ENCODE data around the gene C2orf15. TPM values are rescaled to one million over a fixed set of nuclear protein-coding genes. Genes with fewer than 3 reads are reported as not detected.
A peak's percentile ranks its signal among the peaks of the same experiment; 100 is the strongest.

The C2orf15 gene
- total and polyA plus RNA-seq, 3 experiments from 2014 or later, result 0.86 to 4.7 (median 0.92) TPM

DNA sequence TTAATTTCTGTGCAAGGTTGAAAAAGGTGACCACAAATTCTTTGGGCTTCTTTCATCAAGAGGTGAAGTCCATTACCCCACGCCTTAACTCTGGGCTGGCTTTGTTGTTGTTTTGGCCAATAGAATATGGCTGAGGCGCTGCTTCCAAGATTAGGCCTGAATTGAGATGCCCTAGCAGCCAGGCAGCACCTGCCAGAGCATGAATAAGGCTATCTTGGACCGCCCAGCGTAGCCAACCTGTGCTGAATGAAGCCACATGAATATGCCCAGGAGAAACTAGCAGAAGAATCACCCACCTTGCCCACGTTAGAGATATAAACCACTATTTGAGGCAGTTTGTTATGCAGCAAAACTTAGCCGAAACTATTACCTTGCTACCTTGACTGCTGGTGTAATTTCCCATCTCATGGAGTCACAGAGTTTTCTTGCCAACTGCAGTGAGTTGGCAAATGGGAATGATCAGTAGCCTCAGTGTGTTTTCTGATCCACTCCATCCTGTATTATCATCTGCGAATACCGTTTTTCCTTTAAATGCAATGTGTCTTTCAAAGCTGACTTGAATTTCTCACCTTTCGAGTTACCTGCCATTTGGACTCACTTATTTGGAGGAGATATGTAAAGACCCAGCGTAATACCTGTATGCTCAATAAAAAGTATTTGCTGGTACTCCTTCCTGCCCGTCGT lies 12.6 kb downstream of the C2orf15 start:
- CTCF ChIA-PET, result interaction anchor here (0.7 to 1.0 kb wide), 2 partner anchors 13 kb away, joined by 3 read pairs; no protein-coding TSS in a partner anchor
- POLR2A ChIA-PET, result interaction anchor here (0.6 to 2.8 kb wide), 6 partner anchors 13 to 545 kb away, joined by 3 to 40 read pairs (median 6); partner anchors contain the start of genes C2orf15, EIF5B, MITD1 and MRPL30
- DNase-seq, result no peak
- H3K27me3 Mint-ChIP-seq, result no peaks in the 10 kb centered on the region
- H3K4me3 Mint-ChIP-seq, result peak overlapping the region in 4 of 7 donors; percentile 84 to 92 (median 89)
- Histone ChIP-seq H3K27me3 (ENCODE audit: insufficient read depth, low read length, poor library complexity, severe bottlenecking) (no peaks in the 10 kb centered on the region), H3K4me1 (ENCODE audit: insufficient read depth, low read length) (peaks cover 25% of the 10 kb centered on the region), H3K27ac (ENCODE audit: low read depth, low read length) (peak overlapping the region; percentile 97), H3K4me3 (ENCODE audit: low read length) (peak overlapping the region; percentile 96), H3K9me3 (ENCODE audit: low read length) (no peaks in the 10 kb centered on the region), H3K36me3 (ENCODE audit: insufficient read depth, low read length) (peaks cover 8% of the 10 kb centered on the region)
- peak overlapping the region in 3 of 8 donors; percentile 88 to 99 (median 97) for H3K27ac Mint-ChIP-seq
- H3K9me3 Mint-ChIP-seq, result no peaks in the 10 kb centered on the region
- H3K36me3 Mint-ChIP-seq, result peaks cover 8 to 42% (median 10%) of the 10 kb centered on the region in 3 donors
- peaks cover 33 to 39% (median 37%) of the 10 kb centered on the region in 3 donors for H3K4me1 Mint-ChIP-seq

DNA sequence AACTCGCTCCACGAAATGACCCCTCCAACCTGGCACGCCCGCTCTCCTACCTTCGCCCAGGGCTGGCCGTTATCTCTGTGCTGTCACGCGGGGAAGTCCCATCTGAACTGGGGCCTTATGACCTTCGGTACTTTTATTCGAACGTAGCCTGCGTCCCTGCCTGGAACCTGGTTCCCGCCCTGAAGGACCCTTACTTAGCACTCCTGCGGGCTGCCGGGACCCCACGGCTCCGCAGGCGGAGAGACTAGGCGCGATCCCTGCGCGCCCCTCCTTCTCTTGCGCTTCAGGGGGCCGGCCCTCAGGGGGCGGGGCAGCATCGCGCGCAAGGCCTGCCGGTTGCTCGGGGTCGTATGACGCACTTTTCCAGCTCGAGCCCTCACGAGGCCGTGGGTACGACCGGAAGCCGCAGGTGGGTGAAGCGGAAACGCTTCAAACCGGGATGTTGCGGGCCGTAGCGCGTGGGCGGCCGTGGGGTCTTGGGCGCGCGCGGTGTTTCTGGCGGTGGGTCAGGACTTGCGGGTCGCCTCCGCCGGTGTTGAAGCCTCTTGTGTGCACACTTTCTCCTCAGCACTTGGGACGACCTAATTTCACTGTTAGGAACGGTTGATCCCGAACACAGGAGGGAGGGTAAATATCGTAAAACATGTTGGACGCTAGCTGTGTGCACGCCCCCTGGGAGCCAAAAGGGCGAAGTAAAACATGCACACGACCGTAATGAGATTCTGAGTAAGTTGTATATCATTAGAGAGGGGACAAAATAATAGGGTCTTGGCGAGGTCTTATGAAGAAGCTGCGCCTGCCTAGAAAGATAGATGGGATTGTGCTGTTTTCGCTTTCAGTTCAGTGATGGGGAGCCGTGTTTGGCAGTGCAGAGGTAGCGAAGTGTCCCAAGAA lies 13.4 kb downstream of the C2orf15 start, which contains the start of the genes LIPT1 and TSGA10:
Gene LIPT1, plus strand, starts transcription at position 325 of the 894 bp plus-strand sequence. CDS start 6,991 bp downstream, outside the sequence.
Gene TSGA10, minus strand, starts transcription at position 300 of the 894 bp plus-strand sequence. CDS start 45,503 bp downstream, outside the sequence.
- Mint-ChIP-seq H3K4me1 (peaks cover 37 to 47% (median 41%) of the 10 kb centered on the region in 3 donors), H3K4me3 (peak within 1 kb of the TSS in 4 of 7 donors; percentile 84 to 92 (median 89)), H3K9me3 (no peaks in the 10 kb centered on the region), H3K27ac (peak within 1 kb of the TSS in 3 of 8 donors; percentile 88 to 99 (median 97)), H3K36me3 (peaks cover 8 to 49% (median 12%) of the 10 kb centered on the region in 3 donors), H3K27me3 (no peaks in the 10 kb centered on the region)
- peak; percentile 90 to 95 (median 92) for DNase-seq
- Histone ChIP-seq H3K27ac (ENCODE audit: low read depth, low read length) (peak within 1 kb of the TSS; percentile 97), H3K4me3 (ENCODE audit: low read length) (peak within 1 kb of the TSS; percentile 96), H3K4me1 (ENCODE audit: insufficient read depth, low read length) (peaks cover 25% of the 10 kb centered on the region), H3K9me3 (ENCODE audit: low read length) (no peaks in the 10 kb centered on the region), H3K36me3 (ENCODE audit: insufficient read depth, low read length) (peaks cover 8% of the 10 kb centered on the region), H3K27me3 (ENCODE audit: insufficient read depth, low read length, poor library complexity, severe bottlenecking) (no peaks in the 10 kb centered on the region)
- ChIA-PET POLR2A (interaction anchor here (0.6 to 2.8 kb wide), 9 partner anchors 14 to 546 kb away, joined by 3 to 40 read pairs (median 3); partner anchors contain the start of genes C2orf15, EIF5B, MITD1 and MRPL30), CTCF (interaction anchor here (0.7 to 1.0 kb wide), 3 partner anchors 12 to 335 kb away, joined by 3 read pairs; partner anchors contain the start of gene REV1)

DNA sequence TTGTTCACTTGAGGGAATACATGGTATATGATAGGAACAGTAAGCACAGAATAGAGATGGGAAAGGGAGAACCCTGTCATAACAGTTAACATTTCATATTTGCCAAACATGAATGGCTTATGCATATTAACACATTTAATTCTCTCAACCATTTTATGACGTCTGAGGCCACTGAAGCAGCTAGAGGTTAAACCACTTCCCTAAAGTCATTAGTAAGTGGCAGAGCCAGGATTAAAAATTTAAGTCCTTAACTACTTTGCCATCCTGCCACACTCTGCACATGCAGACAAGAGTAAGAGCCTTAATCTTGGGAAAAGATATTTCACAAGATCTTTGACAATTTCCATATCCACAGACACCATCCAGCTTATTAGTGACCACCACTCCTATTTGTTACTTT lies 15.4 kb downstream of the C2orf15 start:
- no peaks in the 10 kb centered on the region for H3K9me3 ChIP-seq (ENCODE audit: low read length)
- no peak for DNase-seq
- peaks cover 25% of the 10 kb centered on the region for H3K4me1 ChIP-seq (ENCODE audit: insufficient read depth, low read length)
- Mint-ChIP-seq H3K27ac (peak overlapping the region in 5 of 8 donors; percentile 27 to 99 (median 85)), H3K9me3 (no peaks in the 10 kb centered on the region), H3K4me1 (peaks cover 40 to 43% (median 41%) of the 10 kb centered on the region in 3 donors), H3K27me3 (no peaks in the 10 kb centered on the region), H3K4me3 (peak overlapping the region; percentile 17 to 85 (median 50)), H3K36me3 (peaks cover 8 to 53% (median 12%) of the 10 kb centered on the region in 3 donors)
- no peak overlapping the region for H3K27ac ChIP-seq (ENCODE audit: low read depth, low read length)
- ChIA-PET POLR2A (no interaction called here), CTCF (interaction anchor here (1.1 to 1.3 kb wide), 3 partner anchors 11 to 24 kb away, joined by 3 to 4 read pairs (median 3); partner anchors contain the start of gene C2orf15)
- no peaks in the 10 kb centered on the region for H3K27me3 ChIP-seq (ENCODE audit: insufficient read depth, low read length, poor library complexity, severe bottlenecking)
- no peak overlapping the region for H3K4me3 ChIP-seq (ENCODE audit: low read length)
- peaks cover 8% of the 10 kb centered on the region for H3K36me3 ChIP-seq (ENCODE audit: insufficient read depth, low read length)

DNA sequence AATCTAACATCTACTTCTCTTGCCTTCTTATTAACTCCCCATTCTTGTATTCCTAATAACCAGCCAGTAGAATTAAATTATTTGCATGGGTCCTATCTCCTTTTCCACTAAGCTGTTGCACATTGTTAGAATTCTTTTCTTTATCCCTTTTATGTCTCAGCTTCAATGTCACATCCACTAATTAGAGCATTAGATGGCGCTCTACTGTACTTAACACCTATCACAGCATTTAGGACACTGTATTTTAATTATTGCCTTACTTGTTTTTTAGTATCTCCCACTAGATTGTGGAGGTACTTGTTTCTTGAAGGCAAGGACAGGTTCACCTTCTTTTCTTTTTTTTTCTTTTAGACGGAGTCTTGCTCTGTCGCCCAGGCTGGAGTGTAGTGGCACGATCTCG lies 17.1 kb downstream of the C2orf15 start:
- Histone ChIP-seq H3K4me1 (ENCODE audit: insufficient read depth, low read length) (peaks cover 20% of the 10 kb centered on the region), H3K36me3 (ENCODE audit: insufficient read depth, low read length) (peaks cover 8% of the 10 kb centered on the region), H3K9me3 (ENCODE audit: low read length) (no peaks in the 10 kb centered on the region), H3K4me3 (ENCODE audit: low read length) (no peak overlapping the region), H3K27ac (ENCODE audit: low read depth, low read length) (no peak overlapping the region), H3K27me3 (ENCODE audit: insufficient read depth, low read length, poor library complexity, severe bottlenecking) (no peaks in the 10 kb centered on the region)
- POLR2A ChIA-PET, result no interaction called here
- H3K4me3 Mint-ChIP-seq, result peak overlapping the region in 2 of 7 donors; percentile 35 to 45
- H3K27ac Mint-ChIP-seq, result peak overlapping the region in 6 of 8 donors; percentile 8 to 73 (median 61)
- H3K4me1 Mint-ChIP-seq, result peaks cover 40 to 43% (median 41%) of the 10 kb centered on the region in 3 donors
- peaks cover 8 to 67% (median 13%) of the 10 kb centered on the region in 3 donors for H3K36me3 Mint-ChIP-seq
- DNase-seq, result no peak
- no peaks in the 10 kb centered on the region for H3K27me3 Mint-ChIP-seq
- no peaks in the 10 kb centered on the region for H3K9me3 Mint-ChIP-seq
- CTCF ChIA-PET, result interaction anchor here (1.3 kb wide), 1 partner anchor 15 kb away, joined by 3 read pairs; no protein-coding TSS in a partner anchor

DNA sequence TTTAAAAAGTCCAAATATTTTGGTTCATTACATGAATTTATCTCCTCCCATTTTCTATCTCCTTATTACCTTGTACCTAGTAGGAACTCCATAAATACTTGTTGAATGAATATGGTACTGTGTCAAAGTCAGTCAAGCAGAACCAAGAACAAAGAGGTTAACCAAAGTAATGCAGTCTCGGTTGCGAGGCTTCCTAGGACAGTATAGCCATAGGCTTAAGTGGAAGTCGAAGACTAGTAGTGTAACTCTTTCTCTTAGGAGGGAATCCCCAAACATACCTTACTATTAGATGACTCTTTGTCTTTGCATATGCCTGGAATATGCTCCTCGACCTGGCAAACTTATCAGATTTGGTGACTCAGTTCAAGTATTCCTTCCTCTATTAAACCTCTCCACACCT lies 18.1 kb downstream of the C2orf15 start:
- Histone ChIP-seq H3K36me3 (ENCODE audit: insufficient read depth, low read length) (peaks cover 8% of the 10 kb centered on the region), H3K27ac (ENCODE audit: low read depth, low read length) (no peak overlapping the region), H3K27me3 (ENCODE audit: insufficient read depth, low read length, poor library complexity, severe bottlenecking) (no peaks in the 10 kb centered on the region), H3K4me3 (ENCODE audit: low read length) (no peak overlapping the region), H3K9me3 (ENCODE audit: low read length) (no peaks in the 10 kb centered on the region), H3K4me1 (ENCODE audit: insufficient read depth, low read length) (peaks cover 12% of the 10 kb centered on the region)
- CTCF ChIA-PET, result interaction anchor here (1.2 kb wide), 1 partner anchor 9 kb away, joined by 4 read pairs; no protein-coding TSS in a partner anchor
- Mint-ChIP-seq H3K27ac (peak overlapping the region in 6 of 8 donors; percentile 47 to 85 (median 67)), H3K36me3 (peaks cover 8 to 72% (median 15%) of the 10 kb centered on the region in 3 donors), H3K9me3 (no peaks in the 10 kb centered on the region), H3K4me3 (peak overlapping the region in 1 of 7 donors; percentile 37), H3K4me1 (peaks cover 34 to 43% (median 40%) of the 10 kb centered on the region in 3 donors), H3K27me3 (no peaks in the 10 kb centered on the region)
- POLR2A ChIA-PET, result no interaction called here
- DNase-seq, result no peak

DNA sequence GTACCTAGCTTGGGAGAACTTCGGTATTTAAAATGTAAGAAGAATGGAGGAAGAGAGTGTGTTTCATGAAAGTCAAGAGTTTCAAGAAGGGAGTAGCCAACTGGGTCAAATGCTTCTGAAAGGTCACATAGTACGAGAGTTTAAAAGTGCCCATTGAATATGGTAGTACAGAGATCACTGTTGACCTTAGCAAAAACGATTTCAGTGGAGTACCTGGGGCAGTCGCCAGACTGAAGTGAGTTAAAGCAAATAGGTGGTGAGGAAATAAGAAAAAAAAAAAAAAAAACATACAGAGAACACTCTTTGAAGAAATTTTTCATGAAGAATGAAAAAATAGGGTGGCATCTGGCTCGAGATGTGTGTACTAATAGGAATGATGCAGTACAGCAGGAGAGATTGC lies 24.7 kb downstream of the C2orf15 start:
- no peaks in the 10 kb centered on the region for H3K4me1 ChIP-seq (ENCODE audit: insufficient read depth, low read length)
- peaks cover 0 to 81% (median 22%) of the 10 kb centered on the region in 3 donors for H3K36me3 Mint-ChIP-seq
- ChIA-PET POLR2A (interaction anchor here (0.7 kb wide), 1 partner anchor 25 kb away, joined by 3 read pairs; no protein-coding TSS in a partner anchor), CTCF (interaction anchor here (1.1 kb wide), 1 partner anchor 324 kb away, joined by 4 read pairs; the partner anchor contains the start of gene REV1)
- H3K27ac Mint-ChIP-seq, result peak overlapping the region in 6 of 8 donors; percentile 18 to 81 (median 55)
- peaks cover 13% of the 10 kb centered on the region for H3K36me3 ChIP-seq (ENCODE audit: insufficient read depth, low read length)
- H3K27me3 ChIP-seq (ENCODE audit: insufficient read depth, low read length, poor library complexity, severe bottlenecking), result no peaks in the 10 kb centered on the region
- H3K27me3 Mint-ChIP-seq, result no peaks in the 10 kb centered on the region
- H3K4me1 Mint-ChIP-seq, result peaks cover 3 to 15% (median 15%) of the 10 kb centered on the region in 3 donors
- H3K4me3 ChIP-seq (ENCODE audit: low read length), result no peak overlapping the region
- H3K4me3 Mint-ChIP-seq, result no peak overlapping the region
- H3K9me3 Mint-ChIP-seq, result no peaks in the 10 kb centered on the region
- no peak overlapping the region for H3K27ac ChIP-seq (ENCODE audit: low read depth, low read length)
- DNase-seq, result no peak
- H3K9me3 ChIP-seq (ENCODE audit: low read length), result no peaks in the 10 kb centered on the region

DNA sequence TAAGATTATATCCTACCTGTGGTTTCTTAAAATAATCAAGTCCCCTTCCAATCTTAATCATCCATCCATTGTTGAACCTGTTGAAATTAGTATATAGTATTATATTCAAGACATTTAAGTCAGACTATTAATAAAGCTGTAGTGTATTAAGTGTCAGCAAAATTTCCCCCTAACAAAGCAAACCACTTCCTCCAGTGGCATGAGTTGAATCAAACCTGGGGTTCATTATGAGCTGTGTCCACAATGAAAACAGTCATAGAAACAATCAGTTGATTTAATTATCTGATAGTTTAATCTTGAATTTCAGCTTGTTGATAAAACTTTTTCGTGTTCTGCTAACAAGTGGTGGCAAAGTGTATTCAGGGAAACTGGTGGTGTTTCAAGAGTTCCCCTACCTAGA lies 28.0 kb downstream of the C2orf15 start:
- H3K9me3 Mint-ChIP-seq, result no peaks in the 10 kb centered on the region
- H3K27ac Mint-ChIP-seq, result peak overlapping the region in 5 of 8 donors; percentile 12 to 87 (median 54)
- Histone ChIP-seq H3K4me3 (ENCODE audit: low read length) (no peak overlapping the region), H3K4me1 (ENCODE audit: insufficient read depth, low read length) (no peaks in the 10 kb centered on the region), H3K9me3 (ENCODE audit: low read length) (no peaks in the 10 kb centered on the region), H3K36me3 (ENCODE audit: insufficient read depth, low read length) (peaks cover 28% of the 10 kb centered on the region), H3K27me3 (ENCODE audit: insufficient read depth, low read length, poor library complexity, severe bottlenecking) (no peaks in the 10 kb centered on the region), H3K27ac (ENCODE audit: low read depth, low read length) (no peak overlapping the region)
- peak overlapping the region in 1 of 7 donors; percentile 40 for H3K4me3 Mint-ChIP-seq
- ChIA-PET CTCF (interaction anchor here (1.9 kb wide), 1 partner anchor 9 kb away, joined by 4 read pairs; no protein-coding TSS in a partner anchor), POLR2A (interaction anchor here (0.6 kb wide), 1 partner anchor 12 kb away, joined by 3 read pairs; no protein-coding TSS in a partner anchor)
- H3K36me3 Mint-ChIP-seq, result peaks cover 0 to 84% (median 21%) of the 10 kb centered on the region in 3 donors
- H3K4me1 Mint-ChIP-seq, result peaks cover 8 to 22% (median 18%) of the 10 kb centered on the region in 3 donors
- no peaks in the 10 kb centered on the region for H3K27me3 Mint-ChIP-seq
- no peak for DNase-seq
